Endothelial cell (in vitro differentiated cells): ENCODE results near the gene RNF126. TPM values are rescaled to one million over a fixed set of nuclear protein-coding genes. Genes with fewer than 3 reads are reported as not detected.
"Not testable (repeated sequence)": the region's sequence is repeated elsewhere in the genome, so short reads cannot be mapped to it uniquely, and the experiment has no call there.

ENCODE experiments used
- DNase-seq: peaks from one replicate; pipeline ENCODE4 v3.0.0; 2021; ENCODE audit warnings: low spot score
- H3K27ac Mint-ChIP-seq: one replicate; pipeline ENCODE4 v1.8.0; 2021; ENCODE audit warnings: mixed read lengths, inconsistent platforms; ENCODE audit not compliant: unreplicated experiment
- H3K27me3 Mint-ChIP-seq: one replicate; pipeline ENCODE4 v1.8.0; 2021; ENCODE audit warnings: mild to moderate bottlenecking, moderate library complexity, mixed read lengths, inconsistent platforms; ENCODE audit not compliant: unreplicated experiment
- H3K36me3 Mint-ChIP-seq: one replicate; pipeline ENCODE4 v1.8.0; 2021; ENCODE audit warnings: mild to moderate bottlenecking, low read depth, mixed read lengths, inconsistent platforms; ENCODE audit not compliant: unreplicated experiment
- H3K4me1 Mint-ChIP-seq: one replicate; pipeline ENCODE4 v1.8.0; 2021; ENCODE audit warnings: mild to moderate bottlenecking, mixed read lengths, inconsistent platforms; ENCODE audit not compliant: unreplicated experiment
- H3K4me3 Mint-ChIP-seq: one replicate; pipeline ENCODE4 v1.8.0; 2021; ENCODE audit warnings: mild to moderate bottlenecking, mixed read lengths, inconsistent platforms; ENCODE audit not compliant: unreplicated experiment
- H3K9me3 Mint-ChIP-seq: one replicate; pipeline ENCODE4 v1.8.0; 2021; ENCODE audit warnings: mixed read lengths, inconsistent platforms; ENCODE audit not compliant: unreplicated experiment
- CTCF ChIP-seq: fragments of 200-600 bp; sonication (generic); IDR thresholded peaks from one replicate; pipeline ENCODE4 v1.5.0; 2021; ENCODE audit warnings: antibody characterized with exemption; ENCODE audit not compliant: unreplicated experiment
- total RNA-seq: library from RNA; stranded (reverse); fragmentation: NEBNext Ultra II Directional; extraction: Animal tissue kit (Norgen Biotek cat#: 25700); gene quantifications from one replicate; pipeline ENCODE4 v1.2.1, GENCODE V29; 2021; ENCODE audit not compliant: unreplicated experiment

The RNF126 gene
- total RNA-seq, 1 donor from 2014 or later = 41.7 TPM

- DNase-seq = no peak
These were observed 58.7 kb downstream of the RNF126 start for GRCh38 chr19:604355-604754.

GRCh38 chr19:603779-604178 is 59.2 kb downstream of the RNF126 start:
- H3K36me3 Mint-ChIP-seq, H3K4me3 Mint-ChIP-seq, H3K4me1 Mint-ChIP-seq, DNase-seq, H3K27me3 Mint-ChIP-seq: not testable (repeated sequence)
- H3K27ac Mint-ChIP-seq = peak overlapping the region; percentile 64
- H3K9me3 Mint-ChIP-seq = peaks cover 10% of the 10 kb centered on the region

More at GRCh38 chr19:604355-604754, 58.7 kb downstream of the RNF126 start:
- Mint-ChIP-seq H3K4me3 (no peak overlapping the region), H3K9me3 (peaks cover 10% of the 10 kb centered on the region), H3K27me3 (peaks cover 6% of the 10 kb centered on the region), H3K4me1 (no peaks in the 10 kb centered on the region), H3K27ac (no peak overlapping the region), H3K36me3 (peaks cover 4% of the 10 kb centered on the region)
- no peak for TF ChIP-seq CTCF

- not testable (repeated sequence) for DNase-seq, H3K4me1 Mint-ChIP-seq, H3K27me3 Mint-ChIP-seq, H3K36me3 Mint-ChIP-seq, H3K4me3 Mint-ChIP-seq
- peak overlapping the region; percentile 64 for H3K27ac Mint-ChIP-seq
- H3K9me3 Mint-ChIP-seq = peaks cover 10% of the 10 kb centered on the region
These were observed 59.7 kb downstream of the RNF126 start for GRCh38 chr19:603302-603639.

DNA sequence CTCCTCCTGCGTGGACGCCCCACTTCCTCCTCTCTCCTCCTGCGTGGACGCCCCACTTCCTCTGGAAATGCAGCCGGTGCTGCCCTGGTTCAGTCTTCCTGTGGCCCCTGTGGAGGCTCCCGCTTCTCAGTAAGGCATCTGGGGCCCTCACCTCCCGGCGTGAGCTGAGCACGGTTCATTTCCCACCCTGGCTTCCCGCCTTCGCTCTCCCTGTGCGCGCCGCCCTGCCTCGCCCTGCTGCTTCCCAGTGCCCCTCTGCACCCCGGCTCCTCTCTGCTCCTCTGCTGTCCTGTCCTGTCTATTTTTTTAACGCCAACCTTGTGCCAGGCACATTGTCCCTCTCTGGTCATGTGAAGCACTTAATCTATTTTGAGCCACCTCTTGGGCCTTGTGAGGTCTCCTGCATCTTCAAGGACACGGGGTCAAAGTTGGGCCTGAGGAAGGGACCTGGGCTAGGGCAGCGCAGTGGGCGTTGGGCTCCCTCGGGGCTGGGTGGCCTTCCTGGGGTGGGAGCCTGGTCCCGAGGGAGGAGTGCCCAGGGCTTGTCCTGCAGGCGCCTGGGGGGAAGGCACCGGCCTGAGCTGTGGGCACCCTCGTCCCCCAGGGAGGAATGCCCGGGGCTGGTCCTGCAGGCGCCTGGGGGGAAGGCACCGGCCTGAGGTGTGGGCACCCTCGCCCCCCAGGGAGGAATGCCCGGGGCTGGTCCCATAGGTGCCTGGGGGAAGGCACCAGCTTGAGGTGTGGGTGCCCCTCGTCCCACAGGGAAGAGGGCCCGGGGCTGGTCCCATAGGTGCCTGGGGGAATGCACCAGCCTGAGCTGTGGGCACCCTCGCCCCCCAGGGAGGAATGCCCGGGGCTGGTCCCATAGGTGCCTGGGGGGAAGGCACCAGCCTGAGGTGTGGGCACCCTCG is 60.4 kb downstream of the RNF126 start:
- Mint-ChIP-seq H3K36me3 (peaks cover 4% of the 10 kb centered on the region), H3K27ac (no peak overlapping the region), H3K27me3 (peaks cover 6% of the 10 kb centered on the region), H3K9me3 (peaks cover 10% of the 10 kb centered on the region), H3K4me3 (no peak overlapping the region), H3K4me1 (no peaks in the 10 kb centered on the region)
- no peak for TF ChIP-seq CTCF
- no peak for DNase-seq

DNA sequence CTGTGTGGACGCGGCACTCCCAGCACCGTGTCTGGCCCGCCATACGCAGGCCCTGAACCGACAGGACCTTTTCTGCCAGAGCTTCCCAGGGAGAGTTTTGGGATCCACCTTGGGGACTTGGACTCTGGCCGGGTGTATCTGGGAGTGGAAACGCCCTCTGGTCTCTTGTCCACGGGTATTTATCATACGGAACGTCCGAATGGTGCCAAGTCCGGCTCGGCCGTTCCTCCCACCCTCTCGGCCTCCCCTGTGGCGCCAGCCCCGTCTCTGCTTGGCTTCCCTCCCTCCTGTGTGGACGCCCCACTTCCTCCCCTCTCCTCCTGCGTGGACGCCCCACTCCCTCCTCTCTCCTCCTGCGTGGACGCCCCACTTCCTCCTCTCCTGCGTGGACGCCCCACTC is 61.2 kb downstream of the RNF126 start:
- no peaks in the 10 kb centered on the region for H3K4me1 Mint-ChIP-seq
- H3K4me3 Mint-ChIP-seq = no peak overlapping the region
- no peak for DNase-seq
- H3K27ac Mint-ChIP-seq = no peak overlapping the region
- H3K9me3 Mint-ChIP-seq = peaks cover 10% of the 10 kb centered on the region
- peaks cover 6% of the 10 kb centered on the region for H3K27me3 Mint-ChIP-seq
- H3K36me3 Mint-ChIP-seq = peaks cover 4% of the 10 kb centered on the region
- TF ChIP-seq CTCF = no peak

DNA sequence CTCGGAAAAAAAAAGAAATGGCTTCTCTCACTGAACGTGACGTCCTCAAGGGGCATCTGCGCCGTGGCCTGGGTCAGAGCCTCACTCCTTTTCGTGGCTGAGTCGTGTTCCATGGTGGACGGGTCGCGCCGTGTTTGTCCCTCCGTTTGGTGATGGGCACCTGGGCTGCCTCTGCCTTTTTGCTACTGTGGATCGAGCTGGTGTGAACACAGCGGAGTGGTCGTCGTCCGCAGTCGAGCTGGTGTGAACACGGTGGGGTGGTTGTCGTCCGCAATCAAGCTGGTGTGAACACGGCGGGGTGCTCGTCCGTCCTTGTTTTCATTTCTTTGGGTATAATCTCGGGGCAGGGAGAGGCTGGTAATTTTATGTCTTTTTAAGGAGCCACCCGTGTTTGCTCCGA is 61.7 kb downstream of the RNF126 start:
- Mint-ChIP-seq H3K36me3 (peaks cover 4% of the 10 kb centered on the region), H3K27me3 (peaks cover 6% of the 10 kb centered on the region), H3K4me3 (no peak overlapping the region), H3K4me1 (no peaks in the 10 kb centered on the region), H3K9me3 (peaks cover 10% of the 10 kb centered on the region), H3K27ac (no peak overlapping the region)
- DNase-seq = no peak
- no peak for TF ChIP-seq CTCF
